Fibroblast of the conjunctiva (primary cell): ENCODE results near the gene ZNF197.
"Not testable (repeated sequence)": the region's sequence is repeated elsewhere in the genome, so short reads cannot be mapped to it uniquely, and the experiment has no call there.

Experiments
- DNase-seq: peaks from one replicate; pipeline ENCODE4 v3.0.0-alpha.2; 2010; ENCODE audit warnings: low read depth

The ZNF197 gene

GRCh38 chr3:44665173-44665572, 40.3 kb downstream of the ZNF197 start:
- no peak for DNase-seq

- DNase-seq: no peak
Observed at GRCh38 chr3:44666346-44666745, 41.5 kb downstream of the ZNF197 start.

GRCh38 chr3:44669760-44670159, 44.9 kb downstream of the ZNF197 start:
- DNase-seq: no peak

GRCh38 chr3:44673466-44673865, 48.6 kb downstream of the ZNF197 start:
- DNase-seq: not testable (repeated sequence)

- DNase-seq: no peak
Observed at GRCh38 chr3:44674211-44674610, 49.4 kb downstream of the ZNF197 start.

GRCh38 chr3:44678480-44679116, 53.8 kb downstream of the ZNF197 start:
- DNase-seq: no peak

GRCh38 chr3:44680921-44681455, 56.2 kb downstream of the ZNF197 start:
- no peak for DNase-seq

- DNase-seq: no peak
Observed at GRCh38 chr3:44682182-44682896, 57.5 kb downstream of the ZNF197 start.

- peak; percentile 47 for DNase-seq
Observed at GRCh38 chr3:44685128-44685800, 60.4 kb downstream of the ZNF197 start.

- no peak for DNase-seq
Observed at GRCh38 chr3:44687898-44688297, 63.1 kb downstream of the ZNF197 start.
